HepG2 (cell line): ENCODE results near the gene SERPINA3. TPM values are rescaled to one million over a fixed set of nuclear protein-coding genes. Genes with fewer than 3 reads are reported as not detected.

Source experiments
- ARID3A ChIP-seq: IDR thresholded peaks from 2 replicates; pipeline ENCODE4 v1.6.1; 2012; ENCODE audit warnings: low read depth, low read length, improper control_type of control experiment
- ATF7-NPFF ChIP-seq: sonication (generic); formaldehyde crosslinking; IDR thresholded peaks from 2 replicates; pipeline ENCODE4 v1.8.1; 2023; ENCODE audit warnings: mild to moderate bottlenecking, low read depth, missing genetic modification reagents, moderate library complexity
- CAMTA2 ChIP-seq: sonication (generic); formaldehyde crosslinking; IDR thresholded peaks from 2 replicates; pipeline ENCODE4 v1.4.0; 2020; ENCODE audit warnings: mild to moderate bottlenecking, missing genetic modification reagents, borderline replicate concordance
- CHD4 ChIP-seq: fragments of 200-600 bp; sonication (generic); IDR thresholded peaks from 2 replicates; pipeline ENCODE4 v1.7.0; 2017; ENCODE audit warnings: mild to moderate bottlenecking, low read length, borderline replicate concordance
- ETV5 ChIP-seq: IDR thresholded peaks from 2 replicates; pipeline ENCODE4 v1.6.1; 2018; ENCODE audit warnings: missing biosample characterization, missing genetic modification reagents, inconsistent platforms, borderline replicate concordance
- FOXO1 ChIP-seq: sonication (generic); formaldehyde crosslinking; IDR thresholded peaks from 2 replicates; pipeline ENCODE4 v1.4.0; 2020; ENCODE audit warnings: missing genetic modification reagents
- GZF1 ChIP-seq: sonication (generic); formaldehyde crosslinking; IDR thresholded peaks from 2 replicates; pipeline ENCODE4 v1.5.1; 2020; ENCODE audit warnings: mild to moderate bottlenecking, missing genetic modification reagents
- ISX ChIP-seq: sonication (generic); formaldehyde crosslinking; conservative IDR thresholded peaks from 2 replicates; pipeline ENCODE4 v1.5.0; 2020; ENCODE audit warnings: missing genetic modification reagents
- KLF15 ChIP-seq: sonication (generic); formaldehyde crosslinking; IDR thresholded peaks from 2 replicates; pipeline ENCODE4 v1.8.1; 2023; ENCODE audit warnings: borderline replicate concordance, mild to moderate bottlenecking, inconsistent platforms, missing genetic modification reagents, mixed read lengths
- MTA1 ChIP-seq: sonication (generic); formaldehyde crosslinking; IDR thresholded peaks from 2 replicates; pipeline ENCODE4 v1.4.0; 2020; ENCODE audit warnings: missing genetic modification reagents, mild to moderate bottlenecking, borderline replicate concordance
- RXRA ChIP-seq: sonication (generic); formaldehyde crosslinking; IDR thresholded peaks from 2 replicates; pipeline ENCODE4 v1.5.1; 2020; ENCODE audit warnings: missing genetic modification reagents
- TEAD3 ChIP-seq: optimal IDR thresholded peaks from 2 replicates; pipeline ENCODE3; 2016; ENCODE audit warnings: borderline replicate concordance
- THAP7 ChIP-seq: sonication (generic); formaldehyde crosslinking; IDR thresholded peaks from 2 replicates; pipeline ENCODE4 v1.8.1; 2023; ENCODE audit warnings: mild to moderate bottlenecking, missing genetic modification reagents
- ZBTB33 ChIP-seq: sonication (generic); formaldehyde crosslinking; IDR thresholded peaks from 2 replicates; pipeline ENCODE4 v1.4.0; 2020; ENCODE audit warnings: missing genetic modification reagents
- ZMYM3 ChIP-seq: sonication (generic); formaldehyde crosslinking; IDR thresholded peaks from 2 replicates; pipeline ENCODE4 v1.5.1; 2020; ENCODE audit warnings: mild to moderate bottlenecking, missing genetic modification reagents
- ZNF256 ChIP-seq: sonication (generic); formaldehyde crosslinking; conservative IDR thresholded peaks from 2 replicates; pipeline ENCODE4 v1.4.0; 2020; ENCODE audit warnings: missing genetic modification reagents
- ZNF264 ChIP-seq: sonication (generic); formaldehyde crosslinking; IDR thresholded peaks from 2 replicates; pipeline ENCODE4 v1.4.0; 2020; ENCODE audit warnings: missing genetic modification reagents
- ZNF33A ChIP-seq: sonication (generic); formaldehyde crosslinking; IDR thresholded peaks from 2 replicates; pipeline ENCODE4 v1.5.1; 2020; ENCODE audit warnings: missing genetic modification reagents, mild to moderate bottlenecking, moderate library complexity, borderline replicate concordance
- ZNF562 ChIP-seq: sonication (generic); formaldehyde crosslinking; IDR thresholded peaks from 2 replicates; pipeline ENCODE4 v1.8.0; 2022; ENCODE audit warnings: missing genetic modification reagents, borderline replicate concordance
- ZNF564 ChIP-seq: sonication (generic); formaldehyde crosslinking; IDR thresholded peaks from 2 replicates; pipeline ENCODE4 v1.8.1; 2023; ENCODE audit warnings: mild to moderate bottlenecking, missing genetic modification reagents
- ZNF674 ChIP-seq: sonication (generic); formaldehyde crosslinking; IDR thresholded peaks from 2 replicates; pipeline ENCODE4 v1.5.0; 2020; ENCODE audit warnings: low read depth, mild to moderate bottlenecking, missing genetic modification reagents
- ZNF678 ChIP-seq: sonication (generic); formaldehyde crosslinking; IDR thresholded peaks from 2 replicates; pipeline ENCODE4 v1.4.0; 2020; ENCODE audit warnings: mild to moderate bottlenecking, missing genetic modification reagents
- ZNF709 ChIP-seq: sonication (generic); formaldehyde crosslinking; IDR thresholded peaks from 2 replicates; pipeline ENCODE4 v1.5.0; 2020; ENCODE audit warnings: mild to moderate bottlenecking, missing genetic modification reagents
- ZNF768 ChIP-seq: sonication (generic); formaldehyde crosslinking; IDR thresholded peaks from 2 replicates; pipeline ENCODE4 v1.4.0; 2020; ENCODE audit warnings: missing genetic modification reagents
- ZSCAN22 ChIP-seq: sonication (generic); formaldehyde crosslinking; IDR thresholded peaks from 2 replicates; pipeline ENCODE4 v1.4.0; 2020; ENCODE audit warnings: mild to moderate bottlenecking, missing genetic modification reagents
- polyA plus RNA-seq, 8 experiments: library from polyadenylated mRNA; depleted of rRNA in 3 of 8; stranded (reverse) in 7 of 8; unstranded in 1 of 8; fragments of >200 nt; fragmentation: Illumina TruSeq in 4 of 8; extraction: Trizol in 4 of 8; gene quantifications; 2 replicates each; pipeline versions ENCODE4 v1.2.1 to v1.2.3, GENCODE V29; 2011 to 2016; ENCODE audit warnings: low read depth in 4 of 8, missing spikeins in 1 of 8, mixed read lengths in 1 of 8; ENCODE audit not compliant: insufficient read depth in 1 of 8
- total RNA-seq, 5 experiments: library from RNA; depleted of rRNA; stranded (reverse); fragments of >200 nt; fragmentation: Illumina TruSeq; extraction: Trizol; gene quantifications; 2 replicates each; pipeline ENCODE4 v1.2.3, GENCODE V29; 2016; ENCODE audit warnings: low read depth in 1 of 5
- TF ChIP-seq, protein P1 (sequence below): sonication (generic); formaldehyde crosslinking; IDR thresholded peaks from 2 replicates; pipeline ENCODE4 v1.4.0; 2020; ENCODE audit warnings: missing genetic modification reagents

SERPINA3 gene
- total and polyA plus RNA-seq, 2 of the 13 experiments (the other 11 are each of a cell fraction or from before 2014, with no cell fraction given), result 825 to 2,200 TPM

DNA sequence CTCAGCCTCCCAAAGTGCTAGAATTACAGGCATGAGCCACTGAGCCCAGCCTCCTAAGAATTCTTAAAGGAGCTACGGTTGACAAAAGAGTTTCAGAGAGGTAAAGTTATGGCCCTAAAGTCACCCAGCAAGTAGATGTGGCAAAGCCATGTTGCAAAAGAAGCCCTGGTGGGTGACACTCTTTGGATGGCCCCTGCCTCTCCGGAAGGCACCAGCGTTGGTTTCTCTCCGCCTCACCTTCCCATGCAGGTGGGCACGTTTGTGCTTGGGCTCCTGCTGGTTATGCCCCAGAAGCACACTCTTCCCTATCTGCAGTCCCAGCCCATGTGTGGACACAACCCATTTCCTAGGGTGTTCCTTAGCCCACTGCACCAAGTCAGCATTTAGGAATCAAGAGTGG is 9.5 kb upstream of the SERPINA3 start (continued):
- TF ChIP-seq ZNF264 (CRISPR knock-in tag), result no peak
- no peak for TF ChIP-seq ETV5 (CRISPR knock-in tag)
- TF ChIP-seq, protein P1, sequence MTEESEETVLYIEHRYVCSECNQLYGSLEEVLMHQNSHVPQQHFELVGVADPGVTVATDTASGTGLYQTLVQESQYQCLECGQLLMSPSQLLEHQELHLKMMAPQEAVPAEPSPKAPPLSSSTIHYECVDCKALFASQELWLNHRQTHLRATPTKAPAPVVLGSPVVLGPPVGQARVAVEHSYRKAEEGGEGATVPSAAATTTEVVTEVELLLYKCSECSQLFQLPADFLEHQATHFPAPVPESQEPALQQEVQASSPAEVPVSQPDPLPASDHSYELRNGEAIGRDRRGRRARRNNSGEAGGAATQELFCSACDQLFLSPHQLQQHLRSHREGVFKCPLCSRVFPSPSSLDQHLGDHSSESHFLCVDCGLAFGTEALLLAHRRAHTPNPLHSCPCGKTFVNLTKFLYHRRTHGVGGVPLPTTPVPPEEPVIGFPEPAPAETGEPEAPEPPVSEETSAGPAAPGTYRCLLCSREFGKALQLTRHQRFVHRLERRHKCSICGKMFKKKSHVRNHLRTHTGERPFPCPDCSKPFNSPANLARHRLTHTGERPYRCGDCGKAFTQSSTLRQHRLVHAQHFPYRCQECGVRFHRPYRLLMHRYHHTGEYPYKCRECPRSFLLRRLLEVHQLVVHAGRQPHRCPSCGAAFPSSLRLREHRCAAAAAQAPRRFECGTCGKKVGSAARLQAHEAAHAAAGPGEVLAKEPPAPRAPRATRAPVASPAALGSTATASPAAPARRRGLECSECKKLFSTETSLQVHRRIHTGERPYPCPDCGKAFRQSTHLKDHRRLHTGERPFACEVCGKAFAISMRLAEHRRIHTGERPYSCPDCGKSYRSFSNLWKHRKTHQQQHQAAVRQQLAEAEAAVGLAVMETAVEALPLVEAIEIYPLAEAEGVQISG, result no peak
- 0 out of 2 replicates have a peak, but pooled peaks have one; percentile 28 for TF ChIP-seq ZMYM3 (CRISPR knock-in tag)
- TF ChIP-seq ZBTB33 (CRISPR knock-in tag), result no peak
- TF ChIP-seq ZNF674 (CRISPR knock-in tag), result no peak
- TF ChIP-seq THAP7, result no peak
- no peak for TF ChIP-seq MTA1 (CRISPR knock-in tag)
- no peak for TF ChIP-seq TEAD3 (CRISPR knock-in tag)
- no peak for TF ChIP-seq ZNF678 (CRISPR knock-in tag)
- peak; percentile 89 for TF ChIP-seq ZNF768 (CRISPR knock-in tag)
- no peak for TF ChIP-seq ISX
- no peak for TF ChIP-seq CAMTA2 (CRISPR knock-in tag)
- TF ChIP-seq GZF1 (CRISPR knock-in tag), result no peak
- TF ChIP-seq RXRA (CRISPR knock-in tag), result no peak
- TF ChIP-seq ATF7-NPFF (CRISPR knock-in tag), result no peak
- TF ChIP-seq ZNF256 (CRISPR knock-in tag), result no peak
- no peak for TF ChIP-seq ZNF564 (CRISPR knock-in tag)
- TF ChIP-seq ZSCAN22 (CRISPR knock-in tag), result no peak
- no peak for TF ChIP-seq FOXO1
- no peak for TF ChIP-seq ARID3A
- TF ChIP-seq KLF15 (CRISPR knock-in tag), result no peak
- TF ChIP-seq ZNF562 (CRISPR knock-in tag), result no peak
- no peak for TF ChIP-seq ZNF33A (CRISPR knock-in tag)
- TF ChIP-seq ZNF709 (CRISPR knock-in tag), result no peak
- no peak for TF ChIP-seq CHD4
